Retinal pigment epithelial cell (primary cell): ENCODE data around the gene CRTC1.
"Not testable (repeated sequence)": the region's sequence is repeated elsewhere in the genome, so short reads cannot be mapped to it uniquely, and the experiment has no call there.

ENCODE experiments used
- DNase-seq: peaks from one replicate; pipeline ENCODE4 v3.0.0-alpha.2; 2010; ENCODE audit warnings: low read depth
- H3K4me3 ChIP-seq: 2 replicates; pipeline ENCODE4 v1.5.1; 2011; ENCODE audit warnings: mild to moderate bottlenecking, low read length, control low read depth, moderate library complexity
- CTCF ChIP-seq: conservative IDR thresholded peaks from 2 replicates; pipeline ENCODE4 v1.5.1; 2011; ENCODE audit warnings: low read depth, low read length, control low read depth, inconsistent platforms

CRTC1 gene

GRCh38 chr19:18730885-18731513 is 47.5 kb downstream of the CRTC1 start:
- no peak for DNase-seq
- no peak for TF ChIP-seq CTCF
- no peak overlapping the region for H3K4me3 ChIP-seq

GRCh38 chr19:18731562-18732008 is 48.1 kb downstream of the CRTC1 start:
- no peak for DNase-seq
- no peak for TF ChIP-seq CTCF
- no peak overlapping the region for H3K4me3 ChIP-seq

- no peak overlapping the region for H3K4me3 ChIP-seq
- TF ChIP-seq CTCF, result no peak
- DNase-seq, result no peak
These were observed 49.7 kb downstream of the CRTC1 start for GRCh38 chr19:18733196-18733647.

GRCh38 chr19:18733762-18734332 is 50.4 kb downstream of the CRTC1 start:
- DNase-seq, H3K4me3 ChIP-seq: not testable (repeated sequence)

GRCh38 chr19:18735324-18735723 is 51.8 kb downstream of the CRTC1 start:
- DNase-seq, result no peak
- no peak for TF ChIP-seq CTCF
- H3K4me3 ChIP-seq, result no peak overlapping the region

GRCh38 chr19:18735752-18736151 is 52.3 kb downstream of the CRTC1 start:
- TF ChIP-seq CTCF, result no peak
- DNase-seq, result no peak
- no peak overlapping the region for H3K4me3 ChIP-seq

- H3K4me3 ChIP-seq, result no peak overlapping the region
- peak; percentile 19 for TF ChIP-seq CTCF
- peak; percentile 21 for DNase-seq
These were observed 53.2 kb downstream of the CRTC1 start for GRCh38 chr19:18736415-18737336.
